Activated naive CD4-positive, alpha-beta T cell treated with anti-CD3 and anti-CD28 coated beads for 36 hours (primary cell): Measurements from ENCODE around the gene FAM53B. TPM values are rescaled to one million over a fixed set of nuclear protein-coding genes. Genes with fewer than 3 reads are reported as not detected.

ENCODE experiments used
- CTCF ChIA-PET: fragments of 350-600 bp; sonication (Branson Sonifier 250); formaldehyde crosslinking; loops from one replicate; lab custom pipeline; 2021; ENCODE audit warnings: antibody characterized with exemption; lab: Charles Lee
- DNase-seq: peaks from one replicate; pipeline ENCODE4 v3.0.0-alpha.2; 2020
- H3K27ac Mint-ChIP-seq: one replicate; pipeline ENCODE4 v1.8.0; 2021; ENCODE audit warnings: mild to moderate bottlenecking, mixed read lengths
- H3K27me3 Mint-ChIP-seq: one replicate; pipeline ENCODE4 v1.8.0; 2021; ENCODE audit warnings: low read depth, mixed read lengths
- H3K36me3 Mint-ChIP-seq: one replicate; pipeline ENCODE4 v1.8.0; 2021; ENCODE audit warnings: low read depth, mixed read lengths
- H3K4me1 Mint-ChIP-seq: one replicate; pipeline ENCODE4 v1.8.0; 2021; ENCODE audit warnings: low read depth, mixed read lengths
- H3K4me3 Mint-ChIP-seq: one replicate; pipeline ENCODE4 v1.8.0; 2021; ENCODE audit warnings: mild to moderate bottlenecking, moderate library complexity, mixed read lengths
- H3K9me3 Mint-ChIP-seq: one replicate; pipeline ENCODE4 v1.8.0; 2021; ENCODE audit warnings: mixed read lengths
- intact Hi-C: fragments of 100-400 bp; cut with micrococcal nuclease; formaldehyde crosslinking; loops from one replicate; pipeline ENCODE4 v1.15.1; 2023
- total RNA-seq, 2 experiments: library from RNA; stranded (reverse); gene quantifications; one replicate each; pipeline ENCODE4 v1.2.3, GENCODE V29; 2021

Gene FAM53B
- total RNA-seq, 2 experiments from 2014 or later, result 11.8 to 11.9 TPM

DNA sequence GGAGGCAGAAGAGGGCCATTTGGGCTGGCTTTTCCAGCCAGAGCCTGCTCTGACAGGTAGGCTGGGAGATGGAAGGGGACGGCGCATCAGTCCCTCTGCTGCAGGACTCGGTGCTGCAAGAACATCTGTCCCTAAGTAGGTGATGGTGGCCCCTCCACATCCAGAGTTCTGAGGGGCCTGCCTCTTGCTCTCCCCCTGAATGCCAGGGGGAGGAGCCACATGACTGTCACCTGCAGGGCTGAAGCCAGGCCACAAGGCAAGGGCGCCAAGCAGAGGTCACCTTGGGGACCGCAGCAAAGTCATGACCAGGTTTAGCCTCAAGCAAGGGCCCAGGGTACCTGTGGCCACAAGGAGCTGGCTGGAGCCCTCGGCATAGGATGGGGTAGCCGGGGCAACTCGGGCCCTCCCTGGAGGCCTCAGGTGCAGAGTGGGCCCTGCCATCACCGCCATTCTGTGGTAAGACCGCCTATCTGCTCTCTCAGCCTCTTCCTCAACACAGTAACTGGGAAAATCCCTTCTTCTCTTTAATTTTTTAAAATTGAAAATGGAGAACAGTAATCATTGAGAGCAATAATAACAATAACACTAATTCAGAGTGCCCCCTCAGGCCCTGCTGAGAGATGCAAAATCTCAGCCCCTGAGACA is 99.3 kb downstream of the FAM53B start:
- no peaks in the 10 kb centered on the region for H3K9me3 Mint-ChIP-seq
- no peak overlapping the region for H3K4me3 Mint-ChIP-seq
- H3K4me1 Mint-ChIP-seq, result peaks cover 66% of the 10 kb centered on the region
- no peak for DNase-seq
- CTCF ChIA-PET, result interaction anchor here (0.7 to 1.9 kb wide), 5 partner anchors 42 to 107 kb away, joined by 3 to 7 read pairs (median 3); no protein-coding TSS in a partner anchor
- no peak overlapping the region for H3K27ac Mint-ChIP-seq
- H3K36me3 Mint-ChIP-seq, result no peaks in the 10 kb centered on the region
- intact Hi-C loops, result loop anchor here (5.0 kb wide), 1 partner anchor 157 kb away; the partner anchor contains the start of gene ABRAXAS2
- no peaks in the 10 kb centered on the region for H3K27me3 Mint-ChIP-seq

DNA sequence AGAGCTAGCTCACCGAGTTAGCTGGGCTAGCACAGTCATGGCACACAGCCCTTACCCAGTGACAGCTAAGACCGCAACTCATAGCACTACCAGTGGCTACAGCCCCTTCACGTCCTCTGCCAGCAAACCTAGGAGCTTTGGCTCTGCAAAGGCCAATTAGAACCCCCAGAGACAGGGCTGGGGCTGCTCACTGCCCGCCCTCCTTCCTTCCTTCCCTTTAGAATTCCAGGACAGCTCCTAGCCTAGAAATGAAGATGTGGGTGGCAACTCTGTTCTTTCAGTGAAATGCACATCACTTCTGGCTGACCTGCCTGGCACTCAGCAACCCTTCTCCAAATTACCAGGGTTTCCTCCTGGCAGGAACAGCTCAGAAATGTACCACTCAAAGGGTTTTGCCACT is 99.9 kb downstream of the FAM53B start:
- no peak for DNase-seq
- intact Hi-C loops, result no loop called here
- Mint-ChIP-seq H3K27ac (no peak overlapping the region), H3K9me3 (no peaks in the 10 kb centered on the region), H3K4me1 (peaks cover 60% of the 10 kb centered on the region), H3K36me3 (no peaks in the 10 kb centered on the region), H3K27me3 (no peaks in the 10 kb centered on the region), H3K4me3 (no peak overlapping the region)
- CTCF ChIA-PET, result interaction anchor here (0.7 to 1.9 kb wide), 4 partner anchors 43 to 106 kb away, joined by 3 to 4 read pairs (median 3); no protein-coding TSS in a partner anchor

DNA sequence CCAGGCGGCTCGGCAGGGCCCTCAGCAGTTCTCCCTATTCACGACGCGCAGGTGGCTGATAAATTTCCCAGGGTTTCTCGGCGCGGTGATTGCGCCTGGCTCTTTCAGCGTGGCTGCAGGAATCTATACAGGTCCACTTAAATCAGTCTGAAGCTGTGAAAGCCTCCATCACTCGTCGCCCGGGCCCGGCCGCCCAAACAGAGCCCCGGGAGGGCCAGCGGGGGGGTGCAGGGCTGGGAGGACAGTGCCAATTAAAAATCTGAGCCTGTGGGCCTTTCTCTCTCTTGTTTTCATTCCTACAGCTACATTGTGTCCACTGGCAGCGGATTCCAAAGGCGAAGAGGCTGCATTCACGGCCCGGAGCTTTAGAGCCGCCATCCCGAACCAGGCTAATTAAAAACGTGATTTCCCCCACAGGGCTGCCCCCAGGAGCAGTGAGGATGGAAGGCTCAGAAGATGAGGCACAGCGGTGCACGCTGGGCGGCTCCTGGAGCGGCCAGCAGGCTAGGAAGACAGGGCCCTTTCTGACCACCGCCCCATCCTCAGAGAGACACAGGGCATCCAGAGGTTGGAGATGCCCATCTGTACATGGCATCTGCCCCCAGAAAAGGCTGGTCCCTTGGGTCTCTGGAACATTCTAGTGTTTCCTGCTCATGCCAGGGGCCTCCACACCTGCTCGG is 100.7 kb downstream of the FAM53B start:
- intact Hi-C loops, result no loop called here
- H3K36me3 Mint-ChIP-seq, result no peaks in the 10 kb centered on the region
- H3K9me3 Mint-ChIP-seq, result no peaks in the 10 kb centered on the region
- no peak overlapping the region for H3K4me3 Mint-ChIP-seq
- peaks cover 53% of the 10 kb centered on the region for H3K4me1 Mint-ChIP-seq
- CTCF ChIA-PET, result interaction anchor here (1.9 to 2.3 kb wide), 2 partner anchors 76 to 98 kb away, joined by 4 to 5 read pairs; no protein-coding TSS in a partner anchor
- no peak overlapping the region for H3K27ac Mint-ChIP-seq
- no peaks in the 10 kb centered on the region for H3K27me3 Mint-ChIP-seq
- DNase-seq, result no peak

DNA sequence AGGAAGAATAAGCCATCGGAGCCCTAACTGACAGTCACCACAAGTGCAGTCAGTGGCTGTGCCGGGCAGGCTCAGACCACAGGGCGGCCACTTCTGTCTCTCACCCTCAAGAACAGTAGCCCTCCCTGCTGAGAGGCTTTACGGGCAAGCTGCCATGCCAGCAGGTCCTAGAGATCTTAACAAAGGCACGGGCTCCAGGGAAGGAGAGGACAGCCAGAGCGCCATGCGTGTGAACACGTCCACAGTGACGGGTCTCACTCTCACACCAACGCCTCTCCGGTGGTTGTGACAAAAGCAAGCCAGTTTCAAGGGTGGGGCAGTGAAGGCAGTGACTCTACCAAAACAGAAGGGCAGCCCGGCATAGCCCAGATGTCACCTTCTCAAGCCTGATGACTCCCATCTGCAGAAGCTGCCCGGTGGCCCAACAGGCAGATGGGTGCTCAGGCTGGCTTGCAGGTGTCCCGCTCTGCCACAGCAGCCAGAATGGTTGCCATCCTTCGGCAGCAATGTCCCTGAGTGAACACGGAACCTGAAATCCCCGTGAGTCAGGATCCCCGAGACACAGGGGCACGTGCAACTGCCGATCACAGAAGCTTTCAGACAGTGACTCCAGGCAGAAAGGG is 102.0 kb downstream of the FAM53B start:
- H3K36me3 Mint-ChIP-seq, result peaks cover 4% of the 10 kb centered on the region
- no peaks in the 10 kb centered on the region for H3K27me3 Mint-ChIP-seq
- CTCF ChIA-PET, result interaction anchor here (2.3 kb wide), 1 partner anchor 99 kb away, joined by 5 read pairs; no protein-coding TSS in a partner anchor
- peaks cover 49% of the 10 kb centered on the region for H3K4me1 Mint-ChIP-seq
- no peak overlapping the region for H3K27ac Mint-ChIP-seq
- no peak for DNase-seq
- H3K9me3 Mint-ChIP-seq, result no peaks in the 10 kb centered on the region
- intact Hi-C loops, result no loop called here
- H3K4me3 Mint-ChIP-seq, result no peak overlapping the region

DNA sequence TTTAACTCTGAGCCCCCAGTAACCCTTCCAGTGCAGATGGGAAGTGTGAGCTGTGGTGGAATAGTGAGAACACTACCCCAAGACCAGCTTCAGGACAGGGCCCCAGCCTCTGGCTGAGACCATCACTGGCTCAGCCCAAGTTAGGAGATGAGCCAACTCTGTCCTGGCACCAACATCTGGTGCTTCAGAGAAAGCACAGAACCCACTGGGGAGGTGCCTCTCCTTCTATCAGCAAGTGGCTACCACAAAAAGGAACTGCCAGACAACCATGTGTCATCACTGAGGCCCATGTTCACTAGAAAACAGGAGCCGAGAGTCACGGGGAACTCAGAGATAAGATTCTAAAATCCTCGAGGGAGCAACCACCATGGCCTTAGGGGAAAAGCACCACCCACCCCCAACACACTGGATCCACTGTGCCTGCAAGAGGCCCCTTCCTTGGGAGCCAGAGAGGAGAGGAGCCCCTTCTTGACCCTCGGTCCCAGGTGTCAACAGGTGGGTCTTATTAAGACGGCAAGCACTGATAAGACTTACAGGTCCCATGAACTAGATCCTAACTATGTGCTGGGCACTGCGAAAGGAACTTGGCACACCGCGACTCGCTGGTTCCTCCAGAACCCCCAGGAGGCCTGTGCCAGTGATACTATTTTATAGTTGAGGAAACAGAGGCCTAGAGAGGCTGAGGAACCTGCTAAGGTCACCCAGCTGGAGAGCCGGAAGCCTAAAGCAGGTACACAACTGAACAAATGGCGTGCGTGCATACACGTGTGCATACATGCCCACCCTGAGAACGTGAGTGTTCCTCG is 102.7 kb downstream of the FAM53B start:
- intact Hi-C loops, result no loop called here
- H3K27ac Mint-ChIP-seq, result peak overlapping the region; percentile 54
- peaks cover 49% of the 10 kb centered on the region for H3K4me1 Mint-ChIP-seq
- peak; percentile 61 for DNase-seq
- H3K27me3 Mint-ChIP-seq, result no peaks in the 10 kb centered on the region
- H3K4me3 Mint-ChIP-seq, result no peak overlapping the region
- H3K9me3 Mint-ChIP-seq, result no peaks in the 10 kb centered on the region
- CTCF ChIA-PET, result interaction anchor here (2.3 kb wide), 1 partner anchor 100 kb away, joined by 5 read pairs; no protein-coding TSS in a partner anchor
- H3K36me3 Mint-ChIP-seq, result peaks cover 4% of the 10 kb centered on the region

DNA sequence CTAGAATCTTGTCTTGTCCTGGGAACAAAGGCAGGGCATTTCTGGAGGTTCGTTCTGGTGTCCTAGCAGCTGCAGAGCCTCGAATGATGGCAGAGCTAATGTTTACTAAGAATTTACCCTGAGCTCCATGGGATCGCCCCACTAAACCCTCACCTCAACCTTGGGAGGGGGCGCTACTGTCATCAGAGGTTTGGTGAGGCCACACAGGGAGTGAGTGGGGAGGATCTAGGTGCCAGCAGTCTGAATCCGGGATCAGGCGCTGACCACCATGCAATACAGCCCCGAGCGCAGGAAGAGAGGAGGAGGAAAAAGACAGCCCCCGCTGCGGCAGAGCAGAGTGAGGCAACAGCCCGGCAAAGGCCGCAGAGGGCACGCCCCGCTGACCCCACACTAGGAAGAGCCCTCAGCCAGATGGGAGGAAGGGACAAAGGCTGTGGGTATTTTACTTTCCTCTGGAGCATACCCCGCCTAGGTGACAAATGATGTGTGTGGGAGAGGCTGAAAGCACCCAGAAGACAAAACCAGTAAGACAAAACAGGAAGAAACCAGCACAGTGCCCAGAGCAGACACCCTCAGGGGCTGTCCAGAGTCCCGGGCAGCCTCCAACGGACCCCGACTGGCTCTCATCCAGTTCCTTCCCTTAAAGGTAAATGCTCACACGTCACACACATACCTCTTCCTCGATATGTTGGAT is 103.5 kb downstream of the FAM53B start:
- Mint-ChIP-seq H3K9me3 (no peaks in the 10 kb centered on the region), H3K4me3 (no peak overlapping the region), H3K4me1 (peaks cover 48% of the 10 kb centered on the region), H3K36me3 (peaks cover 4% of the 10 kb centered on the region), H3K27me3 (no peaks in the 10 kb centered on the region), H3K27ac (peak overlapping the region; percentile 54)
- intact Hi-C loops, result no loop called here
- DNase-seq, result peak; percentile 26
- CTCF ChIA-PET, result no interaction called here

DNA sequence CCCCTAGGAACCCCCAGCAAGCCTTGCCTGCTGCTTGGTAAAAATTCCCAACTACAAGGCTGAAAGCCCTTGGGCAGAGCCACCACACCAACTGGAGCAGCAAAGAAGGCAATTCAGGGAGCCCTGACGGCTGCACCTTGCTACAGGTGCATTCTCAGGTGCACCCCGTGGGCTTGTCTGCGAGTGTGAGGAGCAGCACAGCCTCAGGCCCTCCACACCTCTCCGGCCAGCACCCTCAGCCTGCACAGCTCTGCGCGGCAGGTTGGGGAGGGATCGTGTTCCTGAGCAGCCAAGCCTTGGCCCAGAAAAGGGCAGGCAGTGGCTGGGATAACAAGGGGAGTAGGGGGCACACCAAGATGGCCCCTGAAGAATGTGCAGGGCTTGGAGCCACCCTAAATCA is 104.1 kb downstream of the FAM53B start:
- peaks cover 47% of the 10 kb centered on the region for H3K4me1 Mint-ChIP-seq
- DNase-seq, result no peak
- intact Hi-C loops, result no loop called here

DNA sequence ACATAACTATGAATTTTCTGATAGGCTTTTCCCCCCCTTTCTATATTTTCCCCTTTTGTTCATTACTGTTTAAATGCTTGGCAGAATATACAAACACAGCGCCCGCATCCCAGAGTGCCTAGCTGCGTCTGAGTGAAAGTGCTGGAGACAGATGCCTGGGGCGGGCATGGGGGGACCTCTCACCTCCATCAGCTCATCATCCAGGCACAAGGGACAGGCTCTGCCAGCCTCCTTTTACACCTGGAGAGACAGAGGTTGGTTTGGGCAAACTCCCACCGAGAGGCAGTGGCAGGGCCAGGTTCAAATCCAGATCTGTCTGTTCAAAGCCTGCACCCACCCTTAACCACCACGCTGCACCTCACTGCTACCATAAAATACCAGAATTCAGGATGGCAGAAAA is 104.5 kb downstream of the FAM53B start:
- no peak for DNase-seq
- intact Hi-C loops, result no loop called here
- Mint-ChIP-seq H3K4me3 (no peak overlapping the region), H3K27me3 (no peaks in the 10 kb centered on the region), H3K9me3 (peaks cover under 1% of the 10 kb centered on the region), H3K4me1 (peaks cover 46% of the 10 kb centered on the region), H3K36me3 (peaks cover 5% of the 10 kb centered on the region), H3K27ac (no peak overlapping the region)
- CTCF ChIA-PET, result interaction anchor here (0.7 to 1.0 kb wide), 3 partner anchors 8 to 95 kb away, joined by 3 to 4 read pairs (median 3); no protein-coding TSS in a partner anchor

More for the DNA sequence above, 104.1 kb downstream of the FAM53B start:
- CTCF ChIA-PET, result interaction anchor here (0.7 kb wide), 1 partner anchor 94 kb away, joined by 3 read pairs; no protein-coding TSS in a partner anchor
- no peak overlapping the region for H3K4me3 Mint-ChIP-seq
- H3K27ac Mint-ChIP-seq, result no peak overlapping the region
- no peaks in the 10 kb centered on the region for H3K27me3 Mint-ChIP-seq
- no peaks in the 10 kb centered on the region for H3K9me3 Mint-ChIP-seq
- H3K36me3 Mint-ChIP-seq, result peaks cover 4% of the 10 kb centered on the region

DNA sequence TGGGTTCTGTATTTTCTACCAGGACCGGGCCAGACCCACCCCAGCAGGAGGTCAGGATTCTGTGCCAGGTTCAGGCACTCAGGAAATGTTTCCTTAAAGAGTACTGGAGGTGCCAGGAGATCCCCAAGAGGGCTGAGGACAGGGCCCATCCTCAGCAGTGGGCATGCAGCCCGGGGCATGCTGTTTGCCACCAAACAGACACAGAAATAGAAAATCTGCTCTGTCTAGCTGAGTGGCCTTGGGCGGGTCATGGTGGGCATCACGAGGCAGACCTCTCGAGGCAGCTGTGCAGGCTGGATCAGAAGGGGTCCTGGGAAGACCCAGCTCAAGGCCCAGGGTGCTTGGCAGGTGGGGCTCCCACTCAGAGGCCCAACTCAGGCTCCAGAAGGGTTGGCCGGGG is 105.0 kb downstream of the FAM53B start:
- DNase-seq, result no peak
- Mint-ChIP-seq H3K27ac (no peak overlapping the region), H3K27me3 (no peaks in the 10 kb centered on the region), H3K9me3 (peaks cover 4% of the 10 kb centered on the region), H3K36me3 (peaks cover 8% of the 10 kb centered on the region), H3K4me3 (no peak overlapping the region), H3K4me1 (peaks cover 46% of the 10 kb centered on the region)
- CTCF ChIA-PET, result interaction anchor here (1.0 kb wide), 2 partner anchors 8 to 34 kb away, joined by 3 to 4 read pairs; no protein-coding TSS in a partner anchor
- intact Hi-C loops, result no loop called here

DNA sequence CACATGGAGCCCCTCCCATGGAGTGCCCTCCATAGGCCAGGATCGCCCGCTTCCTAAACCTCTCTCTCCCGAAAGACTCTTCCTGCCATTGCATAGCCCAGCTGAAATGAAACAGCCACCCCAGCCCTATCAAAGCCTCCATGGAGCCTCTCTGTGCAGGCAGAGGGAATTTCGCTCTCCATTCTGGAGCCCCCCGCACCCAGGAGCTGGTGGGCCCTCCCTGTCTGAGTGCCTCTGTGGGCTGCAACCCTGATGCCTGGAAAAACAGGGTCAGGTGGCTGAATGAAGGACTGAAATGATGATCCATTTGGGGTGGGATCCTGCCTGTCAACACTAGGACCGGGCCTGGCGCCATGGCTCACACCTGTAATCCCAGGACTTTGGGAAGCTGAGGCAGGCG is 106.4 kb downstream of the FAM53B start:
- Mint-ChIP-seq H3K4me1 (peaks cover 49% of the 10 kb centered on the region), H3K9me3 (peaks cover 10% of the 10 kb centered on the region), H3K4me3 (no peak overlapping the region), H3K27me3 (no peaks in the 10 kb centered on the region), H3K36me3 (peaks cover 12% of the 10 kb centered on the region), H3K27ac (peak overlapping the region; percentile 15)
- no peak for DNase-seq
- CTCF ChIA-PET, result interaction anchor here (0.7 to 2.6 kb wide), 3 partner anchors 10 to 103 kb away, joined by 4 to 12 read pairs (median 11); no protein-coding TSS in a partner anchor
- intact Hi-C loops, result no loop called here

DNA sequence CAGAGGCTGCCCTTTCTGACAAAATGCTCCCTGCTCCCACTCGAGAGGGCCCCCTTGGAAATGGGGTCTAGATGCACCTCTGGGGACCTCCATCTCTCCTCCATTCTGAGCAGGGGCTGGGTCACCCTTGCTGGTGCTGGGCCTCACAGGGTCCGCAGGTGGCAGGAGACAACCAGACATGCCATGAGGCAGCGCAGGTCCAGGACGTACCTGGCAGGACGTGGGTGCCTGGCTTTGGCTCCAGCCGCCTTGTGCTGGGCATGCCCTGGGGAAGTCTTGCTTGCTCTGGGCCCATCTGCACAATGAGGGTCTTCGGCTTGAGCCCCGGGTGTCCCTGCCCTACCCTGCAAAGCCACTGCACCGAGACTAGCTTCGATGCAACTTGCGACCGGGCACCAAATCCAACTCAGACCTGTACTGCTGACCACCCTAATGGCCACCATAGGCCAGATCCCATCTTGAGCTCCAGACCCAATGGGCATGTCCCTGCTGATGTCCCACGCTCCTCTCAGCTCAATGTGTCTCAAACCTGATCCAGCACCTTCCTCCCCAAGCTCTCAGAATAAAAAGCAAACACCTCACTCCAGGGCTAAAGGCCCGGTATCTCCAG is 107.0 kb downstream of the FAM53B start:
- H3K27ac Mint-ChIP-seq, result peak overlapping the region; percentile 15
- H3K4me3 Mint-ChIP-seq, result no peak overlapping the region
- CTCF ChIA-PET, result interaction anchor here (0.7 to 2.6 kb wide), 3 partner anchors 10 to 103 kb away, joined by 4 to 12 read pairs (median 11); no protein-coding TSS in a partner anchor

More for the DNA sequence above, 107.0 kb downstream of the FAM53B start:
- Mint-ChIP-seq H3K4me1 (peaks cover 48% of the 10 kb centered on the region), H3K27me3 (no peaks in the 10 kb centered on the region), H3K9me3 (peaks cover 10% of the 10 kb centered on the region), H3K36me3 (peaks cover 12% of the 10 kb centered on the region)
- intact Hi-C loops, result no loop called here
- no peak for DNase-seq
